PC-3 (cell line): ENCODE measurements around the gene SLC22A5. TPM values are rescaled to one million over a fixed set of nuclear protein-coding genes. Genes with fewer than 3 reads are reported as not detected.

Experiments used
- ATAC-seq: fragments of 200-7000 bp; cut with Tn5 transposase; 2 replicates; pipeline ENCODE4 v1.9.1; 2020; ENCODE audit warnings: mild to moderate bottlenecking, moderate library complexity
- BruUV-seq: library from RNA; stranded (reverse); fragments of 400-500 nt; replicated peaks from 2 replicates; lab custom pipeline; 2021; lab: Mats Ljungman, UMichigan
- CTCF ChIA-PET: fragments of 300-600 bp; sonication (Branson Sonifier 250); formaldehyde crosslinking; loops from one replicate; lab custom pipeline; 2022; ENCODE audit warnings: antibody characterized with exemption; lab: Charles Lee
- POLR2A ChIA-PET: fragments of 300-600 bp; sonication (Branson Sonifier 250); formaldehyde crosslinking; loops from one replicate; lab custom pipeline; 2022; ENCODE audit warnings: antibody characterized with exemption; ENCODE audit not compliant: unreplicated experiment; lab: Charles Lee
- DNase-seq: peaks from one replicate; pipeline ENCODE4 v3.0.0-alpha.2; 2015
- H2AFZ ChIP-seq: fragments of 300-600 bp; sonication (generic); 2 replicates; pipeline ENCODE4 v1.6.0; 2016; ENCODE audit warnings: antibody characterized with exemption, low read length
- H3F3A ChIP-seq: fragments of 300-600 bp; sonication (generic); one replicate; pipeline ENCODE4 v1.6.0; 2017; ENCODE audit warnings: antibody characterized with exemption, low read length, control low read depth, mild to moderate bottlenecking; ENCODE audit not compliant: unreplicated experiment
- H3K27ac ChIP-seq: fragments of 300-600 bp; sonication (generic); 2 replicates; pipeline ENCODE4 v1.5.1; 2016; ENCODE audit warnings: mild to moderate bottlenecking, low read length
- H3K27me3 ChIP-seq: fragments of 300-600 bp; sonication (generic); 2 replicates; pipeline ENCODE4 v1.6.1; 2016; ENCODE audit warnings: low read length, mixed read lengths
- H3K36me3 ChIP-seq: fragments of 300-600 bp; sonication (generic); 2 replicates; pipeline ENCODE4 v1.6.1; 2016; ENCODE audit warnings: low read depth, mixed run types, low read length, mixed read lengths
- H3K4me1 ChIP-seq: fragments of 300-600 bp; sonication (generic); 2 replicates; pipeline ENCODE4 v1.5.1; 2016; ENCODE audit warnings: low read length; ENCODE audit not compliant: insufficient read depth
- H3K4me2 ChIP-seq: fragments of 300-600 bp; sonication (generic); 2 replicates; pipeline ENCODE4 v1.6.0; 2016; ENCODE audit warnings: low read length
- H3K4me3 ChIP-seq: fragments of 300-600 bp; sonication (generic); 2 replicates; pipeline ENCODE4 v1.5.1; 2016; ENCODE audit warnings: mild to moderate bottlenecking, low read length, mixed read lengths
- H3K79me2 ChIP-seq: fragments of 300-600 bp; sonication (generic); 2 replicates; pipeline ENCODE4 v1.6.1; 2017; ENCODE audit warnings: low read length, mixed read lengths
- H3K9ac ChIP-seq: fragments of 300-600 bp; sonication (generic); 2 replicates; pipeline ENCODE4 v1.6.0; 2016; ENCODE audit warnings: mild to moderate bottlenecking, low read length
- H3K9me2 ChIP-seq: fragments of 300-600 bp; sonication (generic); replicated peaks from 2 replicates; pipeline ENCODE4 v1.6.1; 2016; ENCODE audit warnings: mixed run types, low read length, mixed read lengths
- H3K9me3 ChIP-seq: fragments of 300-600 bp; sonication (generic); 2 replicates; pipeline ENCODE4 v1.6.1; 2016; ENCODE audit warnings: low read length, mixed read lengths
- H4K20me1 ChIP-seq: fragments of 300-600 bp; sonication (generic); 2 replicates; pipeline ENCODE4 v1.6.1; 2016; ENCODE audit warnings: low read length, mixed read lengths
- CTCF ChIP-seq: fragments of 300-600 bp; sonication (generic); conservative IDR thresholded peaks from 2 replicates; pipeline ENCODE4 v1.5.1; 2017; ENCODE audit warnings: antibody characterized with exemption, low read depth, mild to moderate bottlenecking, low read length
- EZH2 ChIP-seq: fragments of 300-600 bp; sonication (generic); IDR thresholded peaks from one replicate; pipeline ENCODE4 v1.6.1; 2017; ENCODE audit warnings: antibody characterized with exemption, mild to moderate bottlenecking, low read length; ENCODE audit not compliant: unreplicated experiment
- EZH2phosphoT487 ChIP-seq: fragments of 300-600 bp; sonication (generic); IDR thresholded peaks from 2 replicates; pipeline ENCODE4 v1.6.1; 2018; ENCODE audit warnings: mild to moderate bottlenecking, antibody characterized with exemption, low read length, borderline replicate concordance
- intact Hi-C: fragments of 100-400 bp; cut with micrococcal nuclease; formaldehyde crosslinking; loops from 2 replicates; pipeline ENCODE4 v1.9.0; 2023
- total RNA-seq: library from RNA; depleted of rRNA; stranded (reverse); fragments of >200 nt; gene quantifications from 2 replicates; pipeline ENCODE4 v1.2.3, GENCODE V29; 2014

SLC22A5 gene
- total RNA-seq, 1 experiment from 2014 or later, result 8.2 TPM

- POLR2A ChIA-PET, result no interaction called here
- DNase-seq (no peak), ATAC-seq (no peak)
- TF ChIP-seq EZH2phosphoT487 (no peak), CTCF (no peak), EZH2 (no peak)
- no TSS peak for BruUV-seq
- Histone ChIP-seq H3K9me2 (no peaks in the 10 kb centered on the region), H2AFZ (no peak overlapping the region), H3F3A (peaks cover 11% of the 10 kb centered on the region), H3K9ac (no peak overlapping the region), H3K27ac (no peak overlapping the region), H3K9me3 (no peaks in the 10 kb centered on the region), H3K36me3 (peaks cover 9% of the 10 kb centered on the region), H3K4me3 (no peak overlapping the region), H4K20me1 (no peaks in the 10 kb centered on the region), H3K79me2 (no peaks in the 10 kb centered on the region), H3K4me1 (peaks cover 41% of the 10 kb centered on the region), H3K4me2 (no peak overlapping the region), H3K27me3 (no peaks in the 10 kb centered on the region)
- CTCF ChIA-PET, result no interaction called here
- intact Hi-C loops, result no loop called here
These were observed 22.4 kb downstream of the SLC22A5 start for GRCh38 chr5:132391870-132392269.

GRCh38 chr5:132392411-132392810 is 22.9 kb downstream of the SLC22A5 start:
- no peaks in the 10 kb centered on the region for H3K9me3 ChIP-seq
- H3K36me3 ChIP-seq, result peaks cover 9% of the 10 kb centered on the region
- BruUV-seq, result no TSS peak
- ATAC-seq (no peak), DNase-seq (no peak)
- no peak overlapping the region for H3K9ac ChIP-seq
- H3K27ac ChIP-seq, result no peak overlapping the region
- H3K9me2 ChIP-seq, result no peaks in the 10 kb centered on the region
- ChIA-PET CTCF (no interaction called here), POLR2A (no interaction called here)
- H3F3A ChIP-seq, result peaks cover 11% of the 10 kb centered on the region
- TF ChIP-seq CTCF (no peak), EZH2 (no peak), EZH2phosphoT487 (no peak)
- H3K4me1 ChIP-seq, result peaks cover 36% of the 10 kb centered on the region
- intact Hi-C loops, result no loop called here
- no peak overlapping the region for H3K4me2 ChIP-seq
- H2AFZ ChIP-seq, result no peak overlapping the region
- no peaks in the 10 kb centered on the region for H4K20me1 ChIP-seq
- no peaks in the 10 kb centered on the region for H3K27me3 ChIP-seq
- no peak overlapping the region for H3K4me3 ChIP-seq
- H3K79me2 ChIP-seq, result no peaks in the 10 kb centered on the region

GRCh38 chr5:132392978-132393825 is 23.7 kb downstream of the SLC22A5 start:
- Histone ChIP-seq H4K20me1 (no peaks in the 10 kb centered on the region), H3F3A (peaks cover 8% of the 10 kb centered on the region), H3K27me3 (no peaks in the 10 kb centered on the region), H3K36me3 (peaks cover 9% of the 10 kb centered on the region), H3K27ac (no peak overlapping the region), H3K9me2 (no peaks in the 10 kb centered on the region), H3K79me2 (no peaks in the 10 kb centered on the region), H3K4me2 (no peak overlapping the region), H2AFZ (no peak overlapping the region), H3K4me1 (peaks cover 28% of the 10 kb centered on the region), H3K4me3 (no peak overlapping the region), H3K9ac (no peak overlapping the region), H3K9me3 (no peaks in the 10 kb centered on the region)
- intact Hi-C loops, result no loop called here
- ATAC-seq, result no peak
- TF ChIP-seq CTCF, result no peak
- no peak for TF ChIP-seq EZH2
- TF ChIP-seq EZH2phosphoT487, result no peak
- ChIA-PET POLR2A (no interaction called here), CTCF (no interaction called here)
- no peak for DNase-seq
- no TSS peak for BruUV-seq
